ENCODE data around the gene TPM1.

- TF ChIP-seq CTCF (IDR thresholded peaks at IDR 0.05) = no peak
- no peak for TF ChIP-seq ZFX (IDR thresholded peaks at IDR 0.05; ENCODE audit: borderline replicate concordance)
These were observed 2.9 kb downstream of the TPM1 start for GRCh38 chr15:63045465-63045840.
